CD8-positive, alpha-beta memory T cell (primary cell): Measurements from ENCODE around the gene IER5L. TPM values are rescaled to one million over a fixed set of nuclear protein-coding genes. Genes with fewer than 3 reads are reported as not detected.
A peak's percentile ranks its signal among the peaks of the same experiment; 100 is the strongest.
"Not testable (repeated sequence)": the region's sequence is repeated elsewhere in the genome, so short reads cannot be mapped to it uniquely, and the experiment has no call there.

Source experiments
- CTCF ChIA-PET: fragments of 350-600 bp; sonication (Branson Sonifier 250); formaldehyde crosslinking; loops from one replicate; lab custom pipeline; 2021; ENCODE audit warnings: antibody characterized with exemption; lab: Charles Lee
- POLR2A ChIA-PET: fragments of 350-600 bp; sonication (Branson Sonifier 250); formaldehyde crosslinking; loops from one replicate; lab custom pipeline; 2021; ENCODE audit warnings: antibody characterized with exemption; lab: Charles Lee
- DNase-seq, 5 donors: peaks; one replicate each; pipeline versions ENCODE4 v3.0.0 to v3.0.0-alpha.2; 2020 to 2022; ENCODE audit warnings: mixed read lengths in 1 of 5
- H3K27ac ChIP-seq: one replicate; pipeline ENCODE4 v1.7.0; 2013; ENCODE audit warnings: low read depth, mild to moderate bottlenecking, low read length, moderate library complexity
- H3K27me3 ChIP-seq: 2 replicates; pipeline ENCODE4 v1.7.0; 2013; ENCODE audit warnings: low read length, mild to moderate bottlenecking; ENCODE audit not compliant: insufficient read depth, poor library complexity, severe bottlenecking
- H3K36me3 ChIP-seq: 2 replicates; pipeline ENCODE4 v1.7.0; 2013; ENCODE audit warnings: mild to moderate bottlenecking, low read length, moderate library complexity; ENCODE audit not compliant: insufficient read depth
- H3K4me1 ChIP-seq: 2 replicates; pipeline ENCODE4 v1.7.0; 2013; ENCODE audit warnings: mild to moderate bottlenecking, low read length, moderate library complexity; ENCODE audit not compliant: insufficient read depth
- H3K4me3 ChIP-seq: 2 replicates; pipeline ENCODE4 v1.7.0; 2013; ENCODE audit warnings: mild to moderate bottlenecking, low read length
- H3K9me3 ChIP-seq: 2 replicates; pipeline ENCODE4 v1.7.0; 2013; ENCODE audit warnings: mild to moderate bottlenecking, low read length
- H3K27ac Mint-ChIP-seq, 8 donors: one replicate each; pipeline ENCODE4 v1.8.0; 2020 to 2021; ENCODE audit warnings: mixed read lengths in 8 of 8, mild to moderate bottlenecking in 6 of 8, inconsistent platforms in 3 of 8, moderate library complexity in 3 of 8
- H3K27me3 Mint-ChIP-seq, 2 donors: one replicate each; pipeline ENCODE4 v1.8.0; 2020 to 2021; ENCODE audit warnings: mixed read lengths in 2 of 2, mild to moderate bottlenecking in 1 of 2, moderate library complexity in 1 of 2
- H3K36me3 Mint-ChIP-seq, 3 donors: one replicate each; pipeline ENCODE4 v1.8.0; 2020 to 2021; ENCODE audit warnings: mixed read lengths in 3 of 3, inconsistent platforms in 1 of 3, mild to moderate bottlenecking in 1 of 3
- H3K4me1 Mint-ChIP-seq, 3 donors: one replicate each; pipeline ENCODE4 v1.8.0; 2020 to 2021; ENCODE audit warnings: mixed read lengths in 3 of 3, inconsistent platforms in 1 of 3, mild to moderate bottlenecking in 1 of 3
- H3K4me3 Mint-ChIP-seq, 7 donors: one replicate each; pipeline ENCODE4 v1.8.0; 2020 to 2021; ENCODE audit warnings: mixed read lengths in 7 of 7, mild to moderate bottlenecking in 6 of 7, moderate library complexity in 4 of 7, inconsistent platforms in 2 of 7
- H3K9me3 Mint-ChIP-seq, 5 donors: one replicate each; pipeline ENCODE4 v1.8.0; 2020 to 2022; ENCODE audit warnings: mixed read lengths in 5 of 5, mild to moderate bottlenecking in 3 of 5, moderate library complexity in 2 of 5, inconsistent platforms in 1 of 5
- polyA plus RNA-seq: library from polyadenylated mRNA; unstranded; fragments of 300-500 nt; fragmentation: Illumina TruSeq; gene quantifications from one replicate; pipeline ENCODE4 v1.2.3, GENCODE V29; 2021
- total RNA-seq, 2 experiments: library from RNA; stranded (reverse); gene quantifications; one replicate each; pipeline ENCODE4 v1.2.3, GENCODE V29; 2021

The IER5L gene
- total and polyA plus RNA-seq, 3 experiments from 2014 or later, result 0.16 to 3.0 (median 2.8) TPM

GRCh38 chr9:129197045-129197444, 19.0 kb upstream of the IER5L start:
- H3K4me3 ChIP-seq, H3K27ac ChIP-seq, H3K36me3 ChIP-seq, H3K4me1 Mint-ChIP-seq, H3K36me3 Mint-ChIP-seq, H3K27ac Mint-ChIP-seq, H3K9me3 Mint-ChIP-seq, H3K4me1 ChIP-seq, H3K9me3 ChIP-seq, POLR2A ChIA-PET, H3K27me3 ChIP-seq, DNase-seq, H3K4me3 Mint-ChIP-seq, CTCF ChIA-PET: not testable (repeated sequence)
- H3K27me3 Mint-ChIP-seq, result peaks cover 14 to 30% of the 10 kb centered on the region in 2 donors

- H3K4me3 Mint-ChIP-seq, result no peak overlapping the region
- H3K27ac Mint-ChIP-seq, result no peak overlapping the region
- ChIA-PET POLR2A (no interaction called here), CTCF (no interaction called here)
- peaks cover 14 to 30% of the 10 kb centered on the region in 2 donors for H3K27me3 Mint-ChIP-seq
- no peak for DNase-seq
- H3K9me3 Mint-ChIP-seq, result peaks cover 2 to 6% (median 5%) of the 10 kb centered on the region in 5 donors
- no peak overlapping the region for H3K4me3 ChIP-seq
- no peaks in the 10 kb centered on the region for H3K36me3 ChIP-seq
- no peaks in the 10 kb centered on the region for H3K27me3 ChIP-seq
- H3K36me3 Mint-ChIP-seq, result peaks cover 0 to 2% (median 0%) of the 10 kb centered on the region in 3 donors
- no peak overlapping the region for H3K27ac ChIP-seq
- no peaks in the 10 kb centered on the region for H3K9me3 ChIP-seq
- H3K4me1 ChIP-seq, result no peaks in the 10 kb centered on the region
- no peaks in the 10 kb centered on the region for H3K4me1 Mint-ChIP-seq
These were observed 17.5 kb upstream of the IER5L start for GRCh38 chr9:129195606-129196005.

GRCh38 chr9:129194221-129194620, 16.2 kb upstream of the IER5L start:
- no peaks in the 10 kb centered on the region for H3K4me1 ChIP-seq
- peaks cover 14 to 30% of the 10 kb centered on the region in 2 donors for H3K27me3 Mint-ChIP-seq
- H3K9me3 ChIP-seq, result no peaks in the 10 kb centered on the region
- H3K4me3 Mint-ChIP-seq, result no peak overlapping the region
- ChIA-PET POLR2A (no interaction called here), CTCF (interaction anchor here (1.3 kb wide), 1 partner anchor 11 kb away, joined by 4 read pairs; no protein-coding TSS in a partner anchor)
- no peaks in the 10 kb centered on the region for H3K36me3 ChIP-seq
- H3K27ac ChIP-seq, result no peak overlapping the region
- H3K9me3 Mint-ChIP-seq, result peaks cover 2 to 6% (median 5%) of the 10 kb centered on the region in 5 donors
- H3K36me3 Mint-ChIP-seq, result peaks cover 0 to 2% (median 0%) of the 10 kb centered on the region in 3 donors
- no peak overlapping the region for H3K27ac Mint-ChIP-seq
- no peaks in the 10 kb centered on the region for H3K4me1 Mint-ChIP-seq
- no peaks in the 10 kb centered on the region for H3K27me3 ChIP-seq
- no peak overlapping the region for H3K4me3 ChIP-seq
- DNase-seq, result no peak

GRCh38 chr9:129193655-129194054, 15.6 kb upstream of the IER5L start:
- Histone ChIP-seq H3K9me3 (no peaks in the 10 kb centered on the region), H3K27ac (no peak overlapping the region), H3K27me3 (no peaks in the 10 kb centered on the region), H3K4me3 (no peak overlapping the region), H3K36me3 (no peaks in the 10 kb centered on the region), H3K4me1 (no peaks in the 10 kb centered on the region)
- DNase-seq, result no peak
- Mint-ChIP-seq H3K27me3 (peaks cover 14 to 25% of the 10 kb centered on the region in 2 donors), H3K27ac (no peak overlapping the region), H3K36me3 (peaks cover 0 to 2% (median 0%) of the 10 kb centered on the region in 3 donors), H3K4me3 (no peak overlapping the region), H3K9me3 (peaks cover 2 to 6% (median 5%) of the 10 kb centered on the region in 5 donors), H3K4me1 (no peaks in the 10 kb centered on the region)
- POLR2A ChIA-PET, result no interaction called here
- CTCF ChIA-PET, result interaction anchor here (1.2 to 1.3 kb wide), 3 partner anchors 10 to 62 kb away, joined by 3 to 4 read pairs (median 4); partner anchors contain the start of gene IER5L

- Mint-ChIP-seq H3K36me3 (peaks cover 0 to 2% (median 0%) of the 10 kb centered on the region in 3 donors), H3K27ac (no peak overlapping the region), H3K4me3 (no peak overlapping the region), H3K4me1 (peaks cover 0 to 1% (median 0%) of the 10 kb centered on the region in 3 donors), H3K9me3 (peaks cover 2 to 6% (median 5%) of the 10 kb centered on the region in 5 donors), H3K27me3 (peaks cover 11 to 17% of the 10 kb centered on the region in 2 donors)
- Histone ChIP-seq H3K27ac (no peak overlapping the region), H3K36me3 (no peaks in the 10 kb centered on the region), H3K4me1 (no peaks in the 10 kb centered on the region), H3K27me3 (no peaks in the 10 kb centered on the region), H3K4me3 (no peak overlapping the region), H3K9me3 (no peaks in the 10 kb centered on the region)
- no peak for DNase-seq
- POLR2A ChIA-PET, result no interaction called here
- CTCF ChIA-PET, result interaction anchor here (3.3 kb wide), 1 partner anchor 18 kb away, joined by 9 read pairs; no protein-coding TSS in a partner anchor
These were observed 13.2 kb upstream of the IER5L start for GRCh38 chr9:129191234-129191633.

- H3K4me3 Mint-ChIP-seq, H3K36me3 Mint-ChIP-seq, H3K27ac ChIP-seq, H3K36me3 ChIP-seq, POLR2A ChIA-PET, H3K9me3 ChIP-seq, H3K9me3 Mint-ChIP-seq, H3K27me3 ChIP-seq, H3K4me1 Mint-ChIP-seq, H3K27me3 Mint-ChIP-seq, H3K27ac Mint-ChIP-seq, H3K4me1 ChIP-seq, H3K4me3 ChIP-seq, DNase-seq: not testable (repeated sequence)
- CTCF ChIA-PET, result interaction anchor here (3.3 kb wide), 1 partner anchor 16 kb away, joined by 9 read pairs; no protein-coding TSS in a partner anchor
These were observed 11.9 kb upstream of the IER5L start for GRCh38 chr9:129189971-129190370.

GRCh38 chr9:129187042-129187441, 9.0 kb upstream of the IER5L start:
- peaks cover 0 to 2% (median 0%) of the 10 kb centered on the region in 5 donors for H3K9me3 Mint-ChIP-seq
- no peaks in the 10 kb centered on the region for H3K36me3 ChIP-seq
- H3K27ac ChIP-seq, result no peak overlapping the region
- H3K4me3 ChIP-seq, result no peak overlapping the region
- H3K36me3 Mint-ChIP-seq, result no peaks in the 10 kb centered on the region
- H3K27me3 ChIP-seq, result no peaks in the 10 kb centered on the region
- H3K4me1 ChIP-seq, result no peaks in the 10 kb centered on the region
- CTCF ChIA-PET, result interaction anchor here (1.0 to 2.0 kb wide), 3 partner anchors 9 to 34 kb away, joined by 3 to 8 read pairs (median 3); partner anchors contain the start of gene IER5L
- no peak overlapping the region for H3K4me3 Mint-ChIP-seq
- no peak for DNase-seq
- H3K27me3 Mint-ChIP-seq, result no peaks in the 10 kb centered on the region
- no peak overlapping the region for H3K27ac Mint-ChIP-seq
- POLR2A ChIA-PET, result no interaction called here
- peaks cover 4 to 10% (median 6%) of the 10 kb centered on the region in 3 donors for H3K4me1 Mint-ChIP-seq
- H3K9me3 ChIP-seq, result no peaks in the 10 kb centered on the region

- H3K27me3 Mint-ChIP-seq, result no peaks in the 10 kb centered on the region
- no peak overlapping the region for H3K27ac ChIP-seq
These were observed 7.9 kb upstream of the IER5L start for GRCh38 chr9:129185991-129186390.

More at GRCh38 chr9:129185991-129186390, 7.9 kb upstream of the IER5L start:
- H3K4me3 Mint-ChIP-seq, result no peak overlapping the region
- H3K4me3 ChIP-seq, result no peak overlapping the region
- no peaks in the 10 kb centered on the region for H3K9me3 ChIP-seq
- no peaks in the 10 kb centered on the region for H3K4me1 ChIP-seq
- H3K9me3 Mint-ChIP-seq, result no peaks in the 10 kb centered on the region
- peak overlapping the region in 2 of 8 donors; percentile 21 to 29 for H3K27ac Mint-ChIP-seq
- ChIA-PET POLR2A (no interaction called here), CTCF (interaction anchor here (2.0 kb wide), 1 partner anchor 8 kb away, joined by 8 read pairs; the partner anchor contains the start of gene IER5L)
- no peaks in the 10 kb centered on the region for H3K27me3 ChIP-seq
- H3K36me3 ChIP-seq, result no peaks in the 10 kb centered on the region
- DNase-seq, result no peak
- H3K4me1 Mint-ChIP-seq, result peaks cover 4 to 10% (median 6%) of the 10 kb centered on the region in 3 donors
- H3K36me3 Mint-ChIP-seq, result no peaks in the 10 kb centered on the region
